Amniotic epithelial cell (primary cell): ENCODE measurements around the gene P2RY14.

Source experiments
- DNase-seq: peaks from one replicate; pipeline ENCODE4 v3.0.0-alpha.2; 2010; ENCODE audit warnings: low read depth

P2RY14 gene

GRCh38 chr3:151300539-151300938, 22.2 kb upstream of the P2RY14 start:
- no peak for DNase-seq

- DNase-seq: no peak
Measured at GRCh38 chr3:151299006-151299405, 20.7 kb upstream of the P2RY14 start.

GRCh38 chr3:151297429-151297828, 19.1 kb upstream of the P2RY14 start:
- DNase-seq: no peak

- DNase-seq: no peak
Measured at GRCh38 chr3:151296226-151296625, 17.9 kb upstream of the P2RY14 start.

GRCh38 chr3:151293127-151293526, 14.8 kb upstream of the P2RY14 start:
- no peak for DNase-seq

GRCh38 chr3:151290673-151291072, 12.3 kb upstream of the P2RY14 start:
- peak; percentile 48 for DNase-seq

GRCh38 chr3:151289445-151289844, 11.1 kb upstream of the P2RY14 start:
- no peak for DNase-seq

GRCh38 chr3:151285940-151286339, 7.6 kb upstream of the P2RY14 start:
- DNase-seq: no peak

GRCh38 chr3:151283907-151284461, 5.6 kb upstream of the P2RY14 start:
- peak; percentile 96 for DNase-seq

- no peak for DNase-seq
Measured at GRCh38 chr3:151283387-151283786, 5.0 kb upstream of the P2RY14 start.

- peak; percentile 65 for DNase-seq
Measured at GRCh38 chr3:151282921-151283320, 4.6 kb upstream of the P2RY14 start.

- DNase-seq: peak; percentile 51
Measured at GRCh38 chr3:151281671-151282324, 3.5 kb upstream of the P2RY14 start.

- no peak for DNase-seq
Measured at GRCh38 chr3:151276687-151277042, 1.7 kb downstream of the P2RY14 start.

- no peak for DNase-seq
Measured at GRCh38 chr3:151276038-151276686, 2.2 kb downstream of the P2RY14 start.

GRCh38 chr3:151275091-151275490, 3.3 kb downstream of the P2RY14 start:
- no peak for DNase-seq

- no peak for DNase-seq
Measured at GRCh38 chr3:151269631-151270030, 8.7 kb downstream of the P2RY14 start.

GRCh38 chr3:151268267-151269235, 9.8 kb downstream of the P2RY14 start:
- no peak for DNase-seq

GRCh38 chr3:151267066-151267465, 11.3 kb downstream of the P2RY14 start:
- no peak for DNase-seq

GRCh38 chr3:151265866-151266265, 12.5 kb downstream of the P2RY14 start:
- no peak for DNase-seq

GRCh38 chr3:151265166-151265565, 13.2 kb downstream of the P2RY14 start:
- DNase-seq: no peak

- DNase-seq: no peak
Measured at GRCh38 chr3:151264605-151265004, 13.7 kb downstream of the P2RY14 start.

GRCh38 chr3:151262871-151263525, 15.3 kb downstream of the P2RY14 start:
- DNase-seq: no peak
